AG10803 (cell line): ENCODE results near the gene COX4I2.
A peak's percentile ranks its signal among the peaks of the same experiment; 100 is the strongest.

Source experiments
- DNase-seq: peaks from one replicate; pipeline ENCODE4 v3.0.0; 2010; ENCODE audit warnings: low read depth
- H3K4me3 ChIP-seq: 2 replicates; pipeline ENCODE4 v1.5.1; 2011; ENCODE audit warnings: mild to moderate bottlenecking, low read length, control low read depth
- TF ChIP-seq, protein P1 (sequence below): conservative IDR thresholded peaks from 2 replicates; pipeline ENCODE4 v1.5.1; 2011; ENCODE audit warnings: mild to moderate bottlenecking, low read length, control low read depth, inconsistent platforms

COX4I2 gene

DNA sequence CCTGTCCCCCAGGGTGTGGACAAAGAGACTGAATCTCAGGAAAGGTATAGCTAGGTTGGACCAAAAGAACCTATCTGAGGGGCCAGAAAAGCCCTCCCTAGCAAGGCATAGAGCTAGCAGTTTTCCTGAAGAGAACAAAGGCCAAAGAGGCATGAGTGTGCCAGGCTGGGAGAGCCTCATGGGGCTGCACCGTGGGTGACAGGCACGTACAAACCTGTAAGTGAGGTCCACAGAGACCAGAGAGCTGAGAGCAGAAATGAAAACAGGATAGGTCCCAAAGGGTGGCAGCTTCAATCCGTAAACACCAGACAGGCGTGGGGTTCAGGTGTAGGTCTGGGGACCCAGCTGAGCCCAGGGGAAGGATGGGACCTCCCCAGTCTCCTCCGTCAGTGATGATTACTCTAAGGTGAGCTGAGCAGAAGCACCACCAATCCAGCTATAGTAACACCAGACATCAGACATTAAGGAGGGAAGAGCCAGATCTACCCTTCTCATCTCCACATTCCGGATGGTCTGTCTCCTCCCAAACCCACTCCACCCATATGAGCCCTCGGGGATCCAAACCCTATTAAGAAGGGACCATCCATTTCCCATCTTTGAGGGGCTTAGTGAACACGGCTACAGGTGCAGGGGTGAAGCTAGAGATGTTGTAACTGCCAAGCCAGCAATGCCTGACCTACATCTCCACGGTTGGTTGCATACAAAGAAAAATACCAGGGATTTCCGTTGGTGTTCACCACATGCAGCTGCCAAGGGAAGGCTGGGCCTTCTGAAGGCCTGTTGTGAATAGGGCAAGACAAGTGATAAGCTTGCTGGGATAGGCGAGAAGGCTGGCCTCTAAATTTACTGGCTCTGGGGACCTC lies 46.7 kb downstream of the COX4I2 start:
- TF ChIP-seq, protein P1, sequence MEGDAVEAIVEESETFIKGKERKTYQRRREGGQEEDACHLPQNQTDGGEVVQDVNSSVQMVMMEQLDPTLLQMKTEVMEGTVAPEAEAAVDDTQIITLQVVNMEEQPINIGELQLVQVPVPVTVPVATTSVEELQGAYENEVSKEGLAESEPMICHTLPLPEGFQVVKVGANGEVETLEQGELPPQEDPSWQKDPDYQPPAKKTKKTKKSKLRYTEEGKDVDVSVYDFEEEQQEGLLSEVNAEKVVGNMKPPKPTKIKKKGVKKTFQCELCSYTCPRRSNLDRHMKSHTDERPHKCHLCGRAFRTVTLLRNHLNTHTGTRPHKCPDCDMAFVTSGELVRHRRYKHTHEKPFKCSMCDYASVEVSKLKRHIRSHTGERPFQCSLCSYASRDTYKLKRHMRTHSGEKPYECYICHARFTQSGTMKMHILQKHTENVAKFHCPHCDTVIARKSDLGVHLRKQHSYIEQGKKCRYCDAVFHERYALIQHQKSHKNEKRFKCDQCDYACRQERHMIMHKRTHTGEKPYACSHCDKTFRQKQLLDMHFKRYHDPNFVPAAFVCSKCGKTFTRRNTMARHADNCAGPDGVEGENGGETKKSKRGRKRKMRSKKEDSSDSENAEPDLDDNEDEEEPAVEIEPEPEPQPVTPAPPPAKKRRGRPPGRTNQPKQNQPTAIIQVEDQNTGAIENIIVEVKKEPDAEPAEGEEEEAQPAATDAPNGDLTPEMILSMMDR = no peak
- no peak for DNase-seq
- no peak overlapping the region for H3K4me3 ChIP-seq

DNA sequence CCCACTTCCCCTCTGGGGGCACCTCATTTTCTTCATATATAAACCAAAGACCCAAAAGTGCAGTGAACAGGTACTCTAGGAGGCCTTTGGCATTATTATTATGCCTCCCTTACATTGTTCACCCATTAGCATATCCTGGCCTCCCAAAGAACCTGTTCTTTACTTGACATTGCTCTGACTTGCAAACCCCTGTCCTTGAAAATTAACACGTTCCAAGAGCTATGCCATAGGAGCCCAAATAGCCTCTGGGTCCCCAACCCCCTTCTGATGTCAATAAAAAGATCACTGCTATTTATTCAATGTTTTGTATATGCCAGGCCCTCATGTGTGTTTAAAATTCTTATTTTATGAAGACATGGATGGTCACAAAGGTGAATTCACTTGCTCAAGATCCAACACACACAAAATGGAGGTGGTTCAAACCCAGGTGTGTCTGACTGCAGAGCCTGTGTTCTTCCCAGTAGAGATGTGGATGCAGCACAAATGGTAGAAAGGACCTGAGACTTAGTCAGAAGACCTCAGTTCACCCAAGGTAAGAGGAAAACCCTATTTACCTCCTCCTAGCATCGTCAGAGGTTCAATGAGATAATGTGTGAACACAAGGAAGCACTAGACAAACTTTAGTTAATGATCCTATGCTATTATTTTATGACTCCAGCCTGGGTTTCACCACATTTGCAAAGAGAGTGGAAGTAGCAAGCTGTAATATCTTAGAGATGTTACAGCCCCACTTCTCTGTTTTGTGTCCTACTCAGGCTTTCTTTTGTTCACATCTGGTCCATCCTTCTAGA lies 48.3 kb downstream of the COX4I2 start:
- no peak overlapping the region for H3K4me3 ChIP-seq
- TF ChIP-seq, protein P1 = no peak
- no peak for DNase-seq

DNA sequence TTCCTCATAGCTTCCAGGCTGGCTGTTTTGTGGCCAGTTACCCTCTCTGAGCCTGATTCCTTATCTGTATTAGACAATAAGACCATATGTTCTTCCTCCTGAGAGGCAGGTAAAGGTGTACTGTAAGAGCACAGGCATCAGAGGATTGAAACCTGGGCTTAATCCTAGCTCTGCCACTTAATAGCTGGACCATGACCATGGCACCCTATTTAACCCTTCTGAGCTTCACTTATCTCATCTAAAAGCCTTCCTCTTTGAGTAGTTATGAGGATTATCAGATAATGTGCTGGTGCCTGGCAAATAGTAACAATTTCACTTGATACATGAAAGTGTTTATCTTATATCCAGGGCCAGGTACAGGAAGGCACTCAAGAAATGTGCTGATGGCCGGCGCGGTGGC lies 50.1 kb downstream of the COX4I2 start:
- H3K4me3 ChIP-seq = no peak overlapping the region
- TF ChIP-seq, protein P1 = no peak
- no peak for DNase-seq

DNA sequence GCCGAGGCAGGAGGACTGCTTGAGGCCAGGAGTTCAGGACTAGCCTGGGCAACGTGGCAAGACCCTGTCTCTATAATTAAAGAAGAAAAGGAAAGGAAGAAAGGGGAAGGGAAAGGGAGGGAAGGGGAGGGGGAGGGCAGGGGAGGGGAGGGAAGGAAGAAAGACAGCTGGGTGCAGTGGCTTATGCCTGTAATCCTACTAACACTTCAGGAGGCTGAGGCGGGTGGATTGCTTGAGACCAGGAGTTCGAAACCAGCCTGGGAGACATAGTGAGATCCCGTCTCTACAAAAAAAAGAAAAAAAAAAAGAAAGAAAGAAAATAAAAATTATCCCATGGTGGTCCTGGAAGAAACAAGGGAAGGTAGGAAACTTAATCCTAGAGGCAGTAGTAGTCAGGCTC lies 51.4 kb downstream of the COX4I2 start:
- H3K4me3 ChIP-seq = no peak overlapping the region
- TF ChIP-seq, protein P1 = no peak
- no peak for DNase-seq

DNA sequence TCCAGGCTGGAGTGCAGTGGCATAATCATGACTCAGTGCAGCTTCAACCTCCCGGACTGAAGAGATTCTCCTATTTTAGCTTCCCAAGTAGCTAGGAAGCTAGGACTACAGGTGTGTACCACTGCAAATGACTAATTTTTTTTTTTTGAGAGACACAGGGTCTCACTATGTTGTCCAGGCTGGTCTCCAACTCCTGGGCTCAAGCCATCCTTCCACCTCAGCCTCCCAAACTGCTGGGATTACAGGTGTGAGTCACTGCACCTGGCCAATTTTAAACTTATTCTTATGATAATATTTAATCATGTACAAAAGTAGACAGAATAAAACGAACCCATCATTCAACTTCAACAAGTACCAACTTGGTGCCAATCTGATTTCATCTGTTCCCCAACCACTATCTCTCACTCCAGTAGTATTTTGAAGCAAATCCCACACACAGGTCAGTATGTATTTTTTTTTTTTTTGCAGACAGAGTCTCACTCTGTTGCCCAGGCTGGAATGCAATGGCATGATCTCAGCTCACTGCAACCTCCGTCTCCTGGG lies 52.5 kb downstream of the COX4I2 start:
- no peak for DNase-seq
- no peak overlapping the region for H3K4me3 ChIP-seq
- TF ChIP-seq, protein P1 = no peak

DNA sequence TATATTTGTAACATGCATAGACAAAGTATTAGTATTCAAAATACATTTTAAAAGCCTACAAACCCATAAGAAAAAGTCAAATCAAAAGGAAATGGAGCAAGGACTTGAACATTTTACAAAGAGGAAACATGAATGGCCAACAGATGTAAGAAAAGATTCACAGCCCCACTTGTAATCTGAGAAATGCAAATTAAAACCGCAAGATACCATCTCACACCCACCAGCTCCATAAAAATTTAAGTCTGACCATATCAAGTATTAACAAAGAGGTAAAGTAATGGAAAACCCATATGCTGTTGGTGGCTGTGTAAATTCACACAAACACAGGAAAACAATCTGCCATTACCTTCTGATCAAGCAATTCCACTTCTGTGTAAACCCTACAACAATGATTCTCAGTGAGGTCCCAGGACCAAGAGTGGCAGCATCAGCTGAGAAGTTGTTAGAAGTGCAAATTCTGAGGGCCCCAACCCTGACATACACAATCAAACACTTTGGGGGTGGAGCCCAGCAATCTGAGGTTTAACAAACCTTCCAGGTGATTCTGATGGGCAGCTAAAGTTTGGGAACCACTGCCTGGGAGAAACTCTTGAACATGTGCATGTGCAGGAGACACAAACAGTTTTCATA lies 54.0 kb downstream of the COX4I2 start:
- no peak overlapping the region for H3K4me3 ChIP-seq
- DNase-seq = peak; percentile 85
- TF ChIP-seq, protein P1 = no peak
